UCSD-AML1 (cell line): ENCODE results near the gene DUSP7.

Source experiments
- DNase-seq: peaks from one replicate; lab custom pipeline; 2025; ENCODE audit not compliant: unreplicated experiment; lab: John Stamatoyannopoulos, UW

The DUSP7 gene

DNA sequence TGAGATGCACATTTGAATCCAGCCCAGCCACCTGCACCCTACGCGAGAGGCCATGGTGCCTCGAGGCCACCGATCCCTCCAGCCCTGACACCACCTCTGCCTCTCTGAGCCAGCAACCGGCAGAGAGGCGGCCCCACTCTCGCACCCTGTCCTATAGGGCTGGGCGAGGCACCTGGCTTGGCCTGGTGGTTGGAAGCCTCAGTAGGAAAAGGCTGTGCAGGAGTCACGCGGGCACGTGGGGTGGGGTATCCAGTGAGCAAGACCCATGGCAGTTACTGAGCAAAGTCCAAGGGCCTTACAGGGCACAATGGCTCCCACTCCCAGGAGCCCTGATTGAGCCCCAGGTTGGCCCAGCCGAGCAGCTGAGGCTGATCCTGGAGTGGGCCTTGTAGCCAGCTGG lies 12.4 kb upstream of the DUSP7 start:
- no peak for DNase-seq

DNA sequence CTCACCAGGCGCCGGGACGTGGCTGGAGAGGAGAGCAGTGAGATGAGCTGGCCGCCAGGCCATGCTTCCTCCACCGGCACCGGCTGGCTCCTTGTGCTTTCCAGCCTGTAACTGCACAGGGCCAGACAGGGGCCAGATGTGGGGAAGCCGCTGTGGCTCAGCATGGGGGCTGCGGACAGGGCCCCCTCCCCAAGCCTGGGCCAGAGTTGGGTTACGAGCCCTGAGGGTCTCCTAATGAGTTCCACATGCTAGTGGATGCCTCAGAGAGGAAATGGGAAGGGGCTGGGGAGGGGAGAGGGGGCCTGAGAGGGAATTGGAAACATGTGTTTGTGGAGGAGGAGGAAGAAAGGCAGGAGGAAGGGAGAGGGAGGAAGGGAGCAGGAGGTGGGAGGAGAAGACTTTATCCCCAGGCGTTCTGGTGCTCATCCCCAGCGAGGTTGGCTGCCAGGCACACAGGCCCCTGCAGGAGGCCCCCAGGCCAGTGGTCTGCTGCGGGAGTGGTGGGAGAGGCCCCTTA lies 11.7 kb upstream of the DUSP7 start:
- no peak for DNase-seq

DNA sequence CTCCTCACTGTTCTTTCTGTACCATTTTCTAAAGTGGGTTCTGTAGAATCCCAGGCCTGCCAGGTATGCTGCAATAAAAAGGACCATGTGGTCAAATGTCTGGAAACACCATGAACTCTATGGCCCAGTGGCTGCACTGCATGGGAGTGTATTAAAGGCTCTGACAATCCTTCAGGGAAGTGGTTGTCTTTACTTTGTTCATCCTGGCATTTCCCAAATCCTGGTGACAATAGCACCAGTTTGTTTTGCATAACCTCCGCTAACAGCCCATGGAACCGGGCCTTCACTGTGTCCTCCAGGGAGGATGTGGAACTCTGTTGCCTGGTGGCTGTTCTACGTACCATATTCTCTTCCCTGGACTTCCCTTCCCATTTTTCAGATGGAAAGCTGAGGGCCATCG lies 11.2 kb upstream of the DUSP7 start:
- no peak for DNase-seq

DNA sequence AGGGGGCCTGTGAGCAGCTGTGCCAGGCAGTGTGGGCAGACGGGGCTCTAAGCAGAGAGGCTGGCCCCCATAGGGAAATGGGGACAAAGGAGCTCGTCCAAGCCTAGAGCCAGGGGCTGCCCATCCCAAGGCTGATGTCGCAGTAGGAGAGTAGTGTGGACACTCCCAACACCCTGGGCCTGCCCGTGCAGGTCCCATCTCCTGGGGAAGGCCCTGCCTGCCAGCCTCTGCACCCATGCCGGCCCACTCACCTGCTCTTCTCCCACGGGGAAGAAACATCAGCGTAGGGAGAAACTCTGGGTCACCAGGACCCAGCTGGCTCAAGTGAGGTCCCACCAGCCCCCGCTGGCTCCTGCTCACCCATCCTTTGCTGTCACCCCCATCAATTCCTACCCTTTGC lies 10.7 kb upstream of the DUSP7 start:
- no peak for DNase-seq

DNA sequence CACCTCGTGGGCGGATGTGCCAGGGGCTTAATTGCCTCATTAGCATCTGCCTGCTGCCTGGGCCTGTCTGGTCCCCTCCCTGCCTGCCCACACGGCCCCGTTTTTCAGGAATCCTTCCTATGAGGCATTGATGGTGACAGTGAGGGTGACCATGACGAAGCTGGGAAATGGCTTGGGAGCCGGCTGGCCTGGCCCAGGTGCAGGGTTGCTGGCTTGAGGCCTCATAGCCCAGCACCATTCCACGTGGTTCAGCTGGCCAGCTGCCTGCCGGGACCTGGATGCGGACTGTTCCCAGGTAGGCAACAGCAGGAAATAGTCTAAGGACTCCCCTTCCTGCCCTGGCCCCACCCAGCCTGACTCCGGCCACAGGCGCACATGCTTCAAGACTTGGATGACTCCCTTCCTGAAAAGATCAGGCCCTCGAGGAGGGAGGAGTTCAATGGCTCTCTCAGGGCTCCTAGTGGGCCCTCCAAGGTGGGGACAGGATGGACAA lies 8.9 kb upstream of the DUSP7 start:
- peak; percentile 61 for DNase-seq

DNA sequence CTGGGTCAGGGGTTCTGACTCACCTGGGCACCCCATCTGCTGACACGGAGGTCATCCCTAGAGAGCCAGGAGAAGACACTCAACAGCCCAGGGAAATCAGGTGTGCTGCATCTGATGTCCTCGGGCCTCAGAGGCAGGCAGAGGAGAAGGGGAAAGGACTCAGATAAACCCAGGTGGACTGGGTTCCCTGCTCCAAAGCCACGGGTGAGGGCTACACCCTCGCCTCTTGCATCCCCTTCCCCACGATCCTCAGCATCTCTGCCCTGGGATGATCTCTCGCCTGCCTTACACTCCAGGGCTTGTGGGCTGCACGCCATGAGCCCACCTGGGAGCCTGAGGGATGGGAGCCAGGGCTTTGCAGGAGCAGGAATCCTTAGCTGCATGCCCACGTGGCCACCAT lies 8.2 kb upstream of the DUSP7 start:
- no peak for DNase-seq

DNA sequence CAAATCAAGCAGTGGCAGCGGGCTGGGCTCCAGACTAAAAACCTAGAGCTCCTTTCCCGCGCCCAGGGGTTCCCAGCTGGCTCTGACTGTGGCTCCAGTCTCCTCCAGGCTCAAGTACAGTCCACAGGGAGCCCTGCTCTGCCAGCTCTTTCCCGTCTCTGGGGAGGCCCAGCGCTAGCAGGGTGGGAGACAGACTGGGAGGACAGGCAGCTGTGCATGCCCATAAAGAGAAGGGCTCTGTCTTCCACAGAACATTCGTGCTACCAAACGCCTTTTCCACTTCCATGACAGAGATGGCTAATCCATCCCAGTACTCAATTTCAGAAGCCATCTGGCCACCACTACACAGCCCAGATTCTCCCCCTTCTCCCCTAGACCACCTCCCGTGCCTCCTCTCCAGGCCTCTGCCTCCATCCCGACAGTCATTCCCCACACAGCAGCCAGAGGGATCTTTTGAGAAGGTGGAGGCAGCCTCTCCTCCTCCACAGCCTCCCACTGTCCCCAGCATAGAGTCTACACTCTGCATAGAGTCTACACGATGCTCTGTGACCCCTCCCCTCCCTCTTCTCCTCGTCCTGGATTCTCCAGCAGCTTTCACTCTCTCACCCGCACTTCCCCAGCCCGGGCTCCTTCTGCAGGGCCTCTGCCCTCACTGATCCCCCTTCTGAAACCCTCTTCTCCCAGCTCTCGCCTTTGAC lies 6.8 kb upstream of the DUSP7 start:
- DNase-seq: no peak

DNA sequence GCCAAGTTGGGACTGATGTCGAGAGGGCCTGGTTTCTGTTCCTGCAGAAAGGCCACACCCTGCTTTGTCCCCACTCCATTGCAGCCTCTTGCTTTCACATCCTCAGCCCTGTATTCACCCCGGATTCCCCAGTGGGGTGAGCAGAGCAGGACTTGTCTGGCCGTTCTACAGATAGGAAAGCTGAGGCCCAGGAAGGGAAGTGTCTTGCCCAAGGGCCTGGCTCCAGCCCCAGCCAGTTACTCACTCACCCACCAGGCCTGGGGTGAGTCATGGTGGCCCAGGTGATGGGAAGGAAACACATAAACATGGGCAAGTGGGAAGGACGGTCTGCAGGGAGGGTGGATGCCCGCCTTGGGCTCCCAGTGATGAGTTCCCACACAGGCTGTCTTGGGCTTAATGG lies 6.1 kb upstream of the DUSP7 start:
- no peak for DNase-seq

DNA sequence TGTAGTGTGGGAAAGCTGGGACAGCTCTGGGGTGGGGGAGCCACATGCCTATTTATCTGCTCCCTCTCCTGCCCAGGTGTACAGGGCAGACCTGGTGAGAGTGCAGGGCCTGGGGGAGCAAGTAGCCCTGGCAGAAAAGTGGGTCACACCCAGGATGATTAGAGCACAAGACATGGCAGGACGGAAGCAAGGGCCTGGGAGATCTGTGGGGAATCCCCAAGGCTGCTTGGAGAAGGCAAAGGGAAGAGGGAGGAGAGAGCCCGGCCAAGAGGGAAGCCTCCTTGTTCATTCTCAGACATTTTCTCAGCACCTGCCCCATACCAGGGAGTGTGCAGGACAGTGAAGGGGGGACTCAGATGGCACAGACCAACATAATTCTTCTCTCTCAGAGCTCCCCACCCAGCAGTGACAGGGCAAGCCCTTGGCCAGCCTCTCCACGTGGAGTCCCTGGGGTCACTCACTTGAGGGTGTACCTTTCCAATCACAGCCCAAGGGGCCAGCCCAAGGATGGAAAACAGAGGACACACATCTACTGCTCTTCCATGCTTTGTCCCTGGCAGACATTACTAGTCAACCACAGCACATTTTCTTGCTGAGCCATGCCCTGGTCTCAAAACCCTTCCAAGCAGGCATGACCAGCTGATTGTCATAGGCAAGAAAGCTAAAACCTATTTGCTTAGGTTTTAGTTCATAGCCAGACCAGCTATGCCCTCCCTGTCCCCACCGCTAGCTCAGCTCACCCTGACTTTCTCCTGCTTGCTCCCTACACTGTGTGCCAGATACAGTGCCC lies 4.9 kb upstream of the DUSP7 start:
- DNase-seq: no peak

DNA sequence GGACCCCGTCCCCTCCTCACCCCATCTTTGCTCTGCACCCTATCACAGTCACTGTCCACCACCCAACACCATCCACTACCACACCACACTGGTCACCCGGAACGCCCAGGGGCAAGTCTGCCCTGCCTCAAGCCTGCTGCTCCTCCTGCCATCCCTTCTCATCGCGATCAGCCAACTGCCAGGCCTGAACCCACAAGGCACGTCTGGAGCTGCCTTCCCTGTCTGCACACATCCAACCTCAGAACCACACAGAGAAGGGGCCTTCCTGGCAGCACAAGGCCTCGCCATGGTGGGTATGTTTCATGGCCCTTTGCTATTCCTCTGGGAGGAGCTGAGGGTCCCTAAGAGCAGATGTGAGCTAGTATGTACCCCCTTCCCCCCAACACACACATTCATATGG lies 3.4 kb upstream of the DUSP7 start:
- DNase-seq: no peak

DNA sequence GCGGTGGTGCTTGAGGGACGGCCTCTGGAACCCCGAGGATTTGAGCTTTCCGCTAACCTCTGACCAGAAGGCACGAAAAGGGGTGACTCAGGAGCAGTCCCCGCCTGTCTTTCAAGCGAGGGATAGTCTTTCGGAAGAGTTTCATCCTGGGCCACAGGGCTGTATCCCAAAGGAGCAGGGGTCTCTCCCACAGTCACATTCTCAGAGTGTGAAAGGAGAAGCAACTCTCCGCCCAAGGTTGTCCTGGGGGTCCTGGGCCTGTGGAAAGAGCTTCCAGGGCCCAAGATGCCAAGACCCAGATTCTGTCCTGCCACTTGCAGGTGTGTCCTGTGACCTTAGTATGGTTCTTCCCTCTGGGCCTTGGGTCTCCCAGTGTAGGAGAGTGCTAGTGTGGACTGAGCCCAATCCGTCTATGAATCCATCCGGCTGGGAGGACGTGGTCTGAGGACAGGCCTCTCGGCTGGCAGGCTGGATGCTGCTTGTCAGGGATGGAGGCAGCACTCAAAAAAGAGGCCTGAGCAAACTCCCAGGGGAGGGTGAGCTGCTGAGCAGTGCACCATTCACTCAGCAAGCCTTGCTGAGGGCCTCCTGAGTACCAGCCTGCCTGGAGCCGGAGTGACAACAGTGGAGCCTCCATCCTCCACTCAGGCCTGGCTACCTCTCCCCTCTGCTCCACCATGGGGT lies 1.6 kb upstream of the DUSP7 start:
- DNase-seq: no peak

DNA sequence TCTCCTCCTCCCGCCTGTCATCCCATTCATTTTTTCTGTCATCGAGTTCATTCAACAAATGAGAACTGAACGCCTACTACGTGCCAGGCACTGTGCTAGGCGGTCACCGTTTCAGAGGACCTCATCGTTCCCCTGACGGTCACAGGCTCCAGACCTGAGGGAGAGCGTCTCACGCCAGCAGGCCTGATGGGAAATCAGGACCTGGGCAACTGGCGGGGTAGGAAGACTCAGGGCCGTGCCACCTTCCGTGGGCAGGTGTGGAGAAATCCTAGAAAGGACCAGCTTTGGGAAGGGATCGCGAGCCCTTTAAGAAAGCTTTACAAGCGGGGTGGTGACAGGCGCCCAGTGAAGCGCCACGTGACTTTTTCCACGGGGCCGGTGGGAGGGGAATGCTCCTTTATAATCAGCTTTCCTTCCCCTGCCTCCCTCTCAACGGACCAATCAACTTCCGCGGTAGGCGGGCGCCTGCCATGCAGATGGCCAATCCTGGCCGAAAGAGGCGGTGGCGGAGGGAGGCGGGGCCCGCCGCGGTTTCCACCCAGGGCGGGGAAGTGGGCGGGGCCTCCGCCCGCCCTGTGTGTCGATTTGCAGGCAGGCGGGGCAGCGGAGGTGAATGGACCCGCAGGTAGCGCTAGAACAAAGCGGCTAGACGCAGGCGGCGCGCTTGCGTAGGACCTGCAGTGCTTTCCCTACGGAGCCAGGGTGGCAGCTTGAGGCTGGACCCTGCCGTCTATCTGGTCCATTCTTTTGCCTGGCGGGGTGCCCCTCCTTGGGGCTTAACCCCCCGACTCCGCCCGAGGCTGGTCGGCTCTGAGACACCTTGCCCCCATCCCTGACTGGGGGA lies 819 bp upstream of the DUSP7 start:
- peak; percentile 99 for DNase-seq

DNA sequence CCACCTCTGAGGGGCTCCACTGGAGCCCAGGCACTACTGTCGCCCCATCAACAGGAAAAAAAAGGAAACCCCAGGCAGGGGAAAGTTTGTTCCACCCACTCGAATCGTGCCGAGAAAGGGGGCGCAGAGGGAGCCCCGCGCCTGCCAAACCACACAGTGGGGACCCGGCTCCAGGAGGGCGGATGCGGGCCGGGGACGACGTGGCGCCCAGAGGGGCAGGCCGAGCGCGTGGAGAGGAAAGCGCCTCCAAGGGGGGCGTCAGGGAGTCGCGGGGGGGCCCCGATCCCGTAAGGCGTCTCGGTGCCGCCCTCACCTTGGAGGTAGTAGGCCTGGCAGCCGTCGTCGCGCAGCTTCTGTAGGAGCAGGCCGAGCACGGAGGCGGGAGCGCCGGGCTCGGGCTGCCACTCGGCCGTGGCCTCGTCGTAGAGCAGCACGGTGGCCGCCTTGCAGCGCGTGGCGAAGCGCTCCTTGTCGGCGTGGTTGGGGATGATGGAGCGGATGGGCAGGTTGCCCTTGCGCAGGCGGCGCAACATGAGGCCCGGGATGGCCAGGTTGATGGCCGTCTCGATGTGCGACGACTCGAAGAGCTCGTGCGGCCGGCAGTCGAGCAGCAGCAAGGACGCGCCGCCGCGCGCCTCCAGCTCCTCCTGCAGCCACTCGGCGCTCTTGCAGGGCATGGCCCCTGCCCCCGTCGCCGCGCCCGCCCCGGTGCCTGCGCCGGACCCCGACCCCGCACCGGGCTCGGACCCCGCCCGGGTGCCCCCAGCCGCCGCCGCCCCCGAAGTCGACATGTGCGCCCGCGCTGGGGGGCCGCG lies 627 bp downstream of the DUSP7 start:
- DNase-seq: peak; percentile 41

DNA sequence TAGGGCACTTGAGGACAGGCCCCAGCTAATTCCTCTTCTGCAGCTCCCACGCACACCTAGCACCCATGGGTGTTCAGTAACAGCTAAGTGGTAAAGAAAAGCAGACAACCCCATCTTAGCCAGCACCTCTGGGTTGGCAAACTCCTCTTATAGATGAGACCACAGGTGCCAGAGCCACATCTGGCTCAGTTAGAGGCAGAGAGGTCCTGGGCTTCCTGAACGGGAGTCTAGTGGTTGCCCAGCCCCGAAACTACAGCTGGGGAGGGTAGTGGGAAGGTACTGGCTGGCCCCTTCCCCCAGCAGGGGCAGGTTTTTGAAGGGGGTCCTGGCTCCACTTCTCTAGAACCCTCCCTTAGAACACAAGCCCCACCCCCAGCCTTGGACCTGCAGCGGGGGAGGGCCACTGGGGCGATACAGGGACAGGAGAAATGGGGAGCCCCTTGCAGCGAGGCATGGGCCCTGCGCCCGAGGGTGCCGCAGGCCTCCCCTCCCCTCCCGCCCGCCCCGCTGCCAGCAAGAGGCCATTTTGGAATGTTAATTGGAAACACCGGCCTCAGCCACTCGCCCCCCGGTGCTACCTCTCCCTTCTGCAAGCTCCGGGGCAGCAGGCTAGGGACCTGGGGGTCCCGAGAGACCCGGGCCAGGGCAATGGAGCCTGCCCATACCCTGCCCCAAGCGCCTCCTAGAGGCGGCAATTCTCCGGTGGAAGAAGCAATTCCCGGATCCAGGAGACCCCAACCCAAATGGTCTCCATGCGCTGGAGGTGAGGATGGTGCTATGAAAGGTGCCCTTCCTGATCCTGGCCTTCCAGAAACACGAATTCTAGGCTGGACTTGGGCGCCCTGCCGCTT lies 1.5 kb downstream of the DUSP7 start:
- DNase-seq: peak; percentile 59

DNA sequence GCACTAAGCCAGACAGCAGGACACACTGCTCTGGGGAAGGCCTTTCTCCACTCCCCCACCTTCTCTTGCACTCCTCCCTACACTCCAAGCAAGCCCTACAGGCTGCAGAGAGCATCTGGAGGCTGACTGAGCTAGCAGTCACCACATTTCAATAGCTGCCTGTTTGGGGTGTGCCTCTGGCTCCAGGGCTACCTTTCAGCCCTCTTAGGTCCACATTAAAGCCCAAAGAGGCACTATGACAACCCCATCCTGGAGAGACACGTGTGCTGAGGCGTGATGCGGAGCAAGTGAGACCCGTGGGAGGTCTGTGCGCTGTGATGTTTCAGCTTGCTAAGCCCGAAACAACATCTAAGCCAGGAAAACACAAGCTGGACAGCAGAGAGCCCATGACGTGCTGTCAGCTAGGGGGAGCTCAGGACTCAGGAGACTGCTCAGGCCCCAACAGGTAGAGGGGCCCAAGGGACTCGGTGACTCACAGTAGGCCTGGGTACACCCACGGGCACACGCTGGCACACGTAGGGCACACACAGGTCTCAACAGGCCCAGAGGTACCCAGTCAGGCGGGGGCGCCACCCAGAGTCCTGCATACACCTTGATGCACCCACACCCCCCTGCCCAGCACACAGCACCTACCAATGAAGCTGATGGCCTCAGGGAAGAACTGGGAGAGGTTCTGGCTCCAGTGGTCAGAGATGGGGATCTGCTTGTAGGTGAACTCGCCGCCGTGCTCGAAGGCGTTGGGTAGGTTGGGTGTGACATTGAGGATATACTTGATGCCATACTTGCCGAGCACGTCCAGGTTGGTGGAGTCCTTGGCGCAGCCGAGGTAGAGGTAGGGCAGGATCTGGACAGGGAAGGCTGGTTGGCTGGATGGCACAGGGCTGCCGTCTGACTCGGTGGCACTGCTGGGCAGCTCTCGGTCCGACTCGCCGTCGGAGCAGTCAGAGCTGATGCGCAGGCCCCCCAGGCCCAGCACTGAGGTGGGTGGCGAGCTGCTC lies 2.8 kb downstream of the DUSP7 start:
- DNase-seq: peak; percentile 71

DNA sequence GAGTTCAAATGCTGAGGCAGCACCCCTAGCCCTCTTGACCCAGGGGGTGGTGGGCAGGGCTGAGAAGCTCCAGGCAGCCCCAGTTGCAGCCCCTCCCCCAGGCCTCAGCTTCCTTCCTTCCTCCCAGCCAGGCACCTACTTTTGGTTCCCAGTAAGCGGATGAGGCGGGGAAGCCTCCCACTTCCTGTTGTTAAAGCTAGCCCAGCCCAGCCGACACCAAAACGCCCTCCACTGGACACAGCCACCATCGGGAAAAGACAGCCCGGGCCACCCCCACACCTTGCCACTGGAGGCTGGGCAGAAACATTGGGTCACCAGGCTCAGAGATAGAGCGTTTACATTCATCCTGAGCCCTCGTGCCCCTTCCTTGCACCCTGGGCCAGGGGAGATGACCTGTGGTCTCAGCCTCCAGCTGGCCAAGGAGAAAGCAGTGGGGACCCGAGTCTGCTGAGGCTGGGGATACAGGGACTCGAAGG lies 3.5 kb downstream of the DUSP7 start:
- DNase-seq: peak; percentile 95

DNA sequence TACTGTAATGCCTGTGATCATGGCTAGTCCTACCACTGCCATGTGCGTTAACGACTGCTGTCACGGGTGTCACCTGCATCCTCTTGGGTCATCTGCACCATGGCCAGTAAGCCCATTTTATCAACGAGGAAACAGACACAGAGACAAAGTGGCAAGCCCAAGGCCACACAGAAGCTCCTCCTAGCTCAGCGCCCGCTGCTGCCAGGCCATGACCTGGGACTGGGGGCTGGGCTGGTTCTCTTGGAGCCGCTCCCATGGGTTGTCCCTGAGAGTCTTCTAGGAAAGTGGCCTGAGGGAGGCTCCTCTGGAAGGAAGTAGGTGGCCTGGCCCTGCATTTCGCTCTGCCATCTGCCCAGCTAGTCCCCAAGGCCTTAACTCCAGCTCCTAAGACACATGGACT lies 4.9 kb downstream of the DUSP7 start:
- no peak for DNase-seq

DNA sequence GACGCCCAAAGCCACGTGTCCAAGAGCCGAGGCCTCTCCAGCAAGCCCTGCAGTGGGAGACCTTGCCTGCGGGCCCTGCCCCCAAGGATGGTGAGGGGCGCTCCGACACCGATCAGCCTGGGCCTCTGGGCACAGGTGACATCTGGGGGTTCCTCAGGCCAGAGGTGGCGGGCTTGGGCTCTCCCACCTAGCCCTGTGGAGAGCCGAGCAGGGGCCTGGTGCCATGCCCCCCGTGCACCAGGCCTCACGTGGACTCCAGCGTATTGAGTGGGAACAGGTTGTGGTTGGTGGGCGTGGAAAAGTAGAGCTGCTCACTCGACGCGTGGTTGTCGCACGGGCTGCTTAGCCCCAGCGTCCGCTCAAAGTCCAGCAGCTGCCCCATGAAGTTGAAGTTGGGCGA lies 5.8 kb downstream of the DUSP7 start:
- no peak for DNase-seq
